ENCODE measurements around the gene IGF2BP2. TPM values are rescaled to one million over a fixed set of nuclear protein-coding genes. Genes with fewer than 3 reads are reported as not detected.

The IGF2BP2 gene
- total and polyA plus RNA-seq, 9 of the 15 experiments (the other 6 are each of a cell fraction or from before 2014, with no cell fraction given) = 3.2 to 59.6 (median 30.5) TPM

GRCh38 chr3:185825006-185825638 is at the start of gene IGF2BP2 (continued):
- TF ChIP-seq ZNF318 (IDR thresholded peaks at IDR 0.05; ENCODE audit: borderline replicate concordance in 1 of 2, low read depth in 1 of 2) (no peak), EWSR1 (IDR thresholded peaks at IDR 0.05; ENCODE audit: borderline replicate concordance, low read depth, partially characterized antibody) (no peak), PTRF (tag; IDR thresholded peaks at IDR 0.05) (no peak), POLR2G (IDR thresholded peaks at IDR 0.05; ENCODE audit: low read depth, low read length) (peak; percentile 82), NCOA6 (IDR thresholded peaks at IDR 0.05) (no peak), ZNF77 (CRISPR knock-in tag; IDR thresholded peaks at IDR 0.05) (no peak), ARNT (IDR thresholded peaks at IDR 0.05) (no peak), PHB2 (IDR thresholded peaks at IDR 0.05; ENCODE audit: low read depth) (no peak), EZH2 (IDR thresholded peaks at IDR 0.05; ENCODE audit: borderline replicate concordance, low read depth, low read length) (no peak), SP1 (CRISPR knock-in tag; IDR thresholded peaks at IDR 0.05) (no peak), BMI1 (IDR thresholded peaks at IDR 0.05; ENCODE audit: low read length) (no peak), CREM (IDR thresholded peaks at IDR 0.05; ENCODE audit: low read depth) (peak; percentile 10; the same call in 1 of the 2 replicates), ZNF23 (CRISPR knock-in tag; IDR thresholded peaks at IDR 0.05) (no peak), ZNF551 (CRISPR knock-in tag; IDR thresholded peaks at IDR 0.05) (no peak), MTA2 (IDR thresholded peaks at IDR 0.05; ENCODE audit: low read depth) (no peak), NFYB (IDR thresholded peaks at IDR 0.05; ENCODE audit: extremely low read depth, insufficient read length) (no peak)
- TF ChIP-seq, protein P1, sequence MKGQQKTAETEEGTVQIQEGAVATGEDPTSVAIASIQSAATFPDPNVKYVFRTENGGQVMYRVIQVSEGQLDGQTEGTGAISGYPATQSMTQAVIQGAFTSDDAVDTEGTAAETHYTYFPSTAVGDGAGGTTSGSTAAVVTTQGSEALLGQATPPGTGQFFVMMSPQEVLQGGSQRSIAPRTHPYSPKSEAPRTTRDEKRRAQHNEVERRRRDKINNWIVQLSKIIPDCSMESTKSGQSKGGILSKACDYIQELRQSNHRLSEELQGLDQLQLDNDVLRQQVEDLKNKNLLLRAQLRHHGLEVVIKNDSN (CRISPR knock-in tag; IDR thresholded peaks at IDR 0.05) = no peak
- TF ChIP-seq, protein P2, sequence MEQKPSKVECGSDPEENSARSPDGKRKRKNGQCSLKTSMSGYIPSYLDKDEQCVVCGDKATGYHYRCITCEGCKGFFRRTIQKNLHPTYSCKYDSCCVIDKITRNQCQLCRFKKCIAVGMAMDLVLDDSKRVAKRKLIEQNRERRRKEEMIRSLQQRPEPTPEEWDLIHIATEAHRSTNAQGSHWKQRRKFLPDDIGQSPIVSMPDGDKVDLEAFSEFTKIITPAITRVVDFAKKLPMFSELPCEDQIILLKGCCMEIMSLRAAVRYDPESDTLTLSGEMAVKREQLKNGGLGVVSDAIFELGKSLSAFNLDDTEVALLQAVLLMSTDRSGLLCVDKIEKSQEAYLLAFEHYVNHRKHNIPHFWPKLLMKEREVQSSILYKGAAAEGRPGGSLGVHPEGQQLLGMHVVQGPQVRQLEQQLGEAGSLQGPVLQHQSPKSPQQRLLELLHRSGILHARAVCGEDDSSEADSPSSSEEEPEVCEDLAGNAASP (IDR thresholded peaks at IDR 0.05) = no peak
- TF ChIP-seq, protein P3, sequence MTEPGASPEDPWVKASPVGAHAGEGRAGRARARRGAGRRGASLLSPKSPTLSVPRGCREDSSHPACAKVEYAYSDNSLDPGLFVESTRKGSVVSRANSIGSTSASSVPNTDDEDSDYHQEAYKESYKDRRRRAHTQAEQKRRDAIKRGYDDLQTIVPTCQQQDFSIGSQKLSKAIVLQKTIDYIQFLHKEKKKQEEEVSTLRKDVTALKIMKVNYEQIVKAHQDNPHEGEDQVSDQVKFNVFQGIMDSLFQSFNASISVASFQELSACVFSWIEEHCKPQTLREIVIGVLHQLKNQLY (CRISPR knock-in tag; conservative IDR thresholded peaks at IDR 0.05) = no peak
